K562 (cell line): ENCODE measurements around the gene MDK. TPM values are rescaled to one million over a fixed set of nuclear protein-coding genes. Genes with fewer than 3 reads are reported as not detected.

Source experiments
- ASH1L ChIP-seq: fragments of 450-650 bp; IDR thresholded peaks from 2 replicates; pipeline ENCODE4 v1.6.1; 2018; ENCODE audit warnings: borderline replicate concordance, mild to moderate bottlenecking, low read depth; ENCODE audit not compliant: partially characterized antibody
- ATF1 ChIP-seq, 2 experiments: fragments of 450-650 bp in 1 of 2; IDR thresholded peaks; 2 replicates each; pipeline ENCODE4 v1.6.1; 2016; ENCODE audit warnings: missing compliant biosample characterization in 1 of 2, missing genetic modification characterization in 1 of 2
- BCOR ChIP-seq: fragments of 450-650 bp; IDR thresholded peaks from 2 replicates; pipeline ENCODE4 v1.6.1; 2016
- BMI1 ChIP-seq: fragments of 150-350 bp; IDR thresholded peaks from 2 replicates; pipeline ENCODE4 v1.6.1; 2014; ENCODE audit warnings: low read length
- CEBPB ChIP-seq: fragments of 450-650 bp; IDR thresholded peaks from 2 replicates; pipeline ENCODE4 v1.6.1; 2016; ENCODE audit warnings: missing genetic modification characterization, missing compliant biosample characterization
- CHCHD3 ChIP-seq: fragments of 250-450 bp; sonication (Bioruptor Pico); IDR thresholded peaks from 2 replicates; pipeline ENCODE4 v2.1.2; 2022; ENCODE audit warnings: mild to moderate bottlenecking
- ELF2 ChIP-seq: fragments of 250-450 bp; sonication (Bioruptor Pico); IDR thresholded peaks from 2 replicates; pipeline ENCODE4 v1.5.0; 2021; ENCODE audit warnings: mild to moderate bottlenecking
- KDM1A ChIP-seq, 2 experiments: fragments of 450-650 bp; IDR thresholded peaks; 2 replicates each; pipeline ENCODE4 v1.6.1; 2016; ENCODE audit warnings: mild to moderate bottlenecking in 2 of 2
- KHSRP ChIP-seq: fragments of 450-650 bp; IDR thresholded peaks from 2 replicates; pipeline ENCODE4 v1.6.1; 2017
- NFXL1 ChIP-seq: fragments of 450-650 bp; formaldehyde crosslinking; IDR thresholded peaks from 2 replicates; pipeline ENCODE4 v1.4.0; 2021; ENCODE audit warnings: mild to moderate bottlenecking
- PCBP1 ChIP-seq: fragments of 200-400 bp; formaldehyde crosslinking; IDR thresholded peaks from 2 replicates; pipeline ENCODE4 v1.6.1; 2018; ENCODE audit warnings: mild to moderate bottlenecking, low read depth, low read length; ENCODE audit not compliant: poor library complexity, severe bottlenecking
- PML ChIP-seq: IDR thresholded peaks from 2 replicates; pipeline ENCODE4 v1.6.1; 2012; ENCODE audit warnings: low read length, inconsistent platforms
- RBFOX2 ChIP-seq: fragments of 200-400 bp; formaldehyde crosslinking; IDR thresholded peaks from 2 replicates; pipeline ENCODE4 v1.6.1; 2017; ENCODE audit warnings: low read depth, mild to moderate bottlenecking, low read length, moderate library complexity
- SIN3B ChIP-seq: fragments of 450-650 bp; IDR thresholded peaks from 2 replicates; pipeline ENCODE4 v1.6.1; 2017; ENCODE audit warnings: low read depth, mild to moderate bottlenecking, moderate library complexity
- SMARCA4 ChIP-seq: fragments of 450-650 bp; IDR thresholded peaks from 2 replicates; pipeline ENCODE4 v1.6.1; 2016
- TBP ChIP-seq: optimal IDR thresholded peaks from 2 replicates; pipeline ENCODE3; 2011; ENCODE audit warnings: low read depth, low read length, improper control_type of control experiment
- ZNF354B ChIP-seq: fragments of 250-450 bp; sonication (Bioruptor Pico); IDR thresholded peaks from 2 replicates; pipeline ENCODE4 v1.4.0; 2020
- ZNF436 ChIP-seq: fragments of 250-450, 450-650 bp; sonication (Bioruptor Pico); formaldehyde crosslinking; IDR thresholded peaks from 2 replicates; pipeline ENCODE4 v1.7.0; 2020; ENCODE audit warnings: mild to moderate bottlenecking
- polyA plus RNA-seq, 8 experiments: library from polyadenylated mRNA; depleted of rRNA in 4 of 8; stranded (reverse) in 5 of 8; unstranded in 3 of 8; fragments of >200 nt; fragmentation: Nextera tagmentation in 2 of 8; fragmentation: Illumina TruSeq in 1 of 8; extraction: Ambion mirVana in 2 of 8; extraction: Trizol in 1 of 8; gene quantifications; 2 replicates each; pipeline versions ENCODE4 v1.2.1 to v1.2.3, GENCODE V29; 2011 to 2014; ENCODE audit warnings: inconsistent platforms in 1 of 8, missing spikeins in 1 of 8
- total RNA-seq, 7 experiments: library from RNA; depleted of rRNA in 6 of 7; stranded (reverse); fragments of >200 nt in 6 of 7; fragmentation: Illumina TruSeq in 2 of 7; extraction: Trizol in 2 of 7; gene quantifications; 2 replicates each; pipeline versions ENCODE4 v1.2.1 to v1.2.3, GENCODE V29; 2011 to 2021; ENCODE audit warnings: low replicate concordance in 1 of 7
- TF ChIP-seq, protein P1 (sequence below), 2 experiments: fragments of 450-650 bp; IDR thresholded peaks; 2 replicates each; pipeline ENCODE4 v1.6.1; 2018; ENCODE audit warnings: mild to moderate bottlenecking in 2 of 2, low read depth in 1 of 2; ENCODE audit not compliant: partially characterized antibody in 2 of 2
- TF ChIP-seq, protein P2 (sequence below): fragments of 450-650 bp; IDR thresholded peaks from 2 replicates; pipeline ENCODE4 v1.6.1; 2016; ENCODE audit warnings: mild to moderate bottlenecking
- TF ChIP-seq, protein P3 (sequence below): sonication (generic); formaldehyde crosslinking; IDR thresholded peaks from 2 replicates; pipeline ENCODE4 v1.8.0; 2022; ENCODE audit warnings: missing genetic modification reagents, mild to moderate bottlenecking, moderate library complexity, borderline replicate concordance

The MDK gene
- total and polyA plus RNA-seq, 9 of the 15 experiments (the other 6 are each of a cell fraction or from before 2014, with no cell fraction given) = 20.7 to 700 (median 350) TPM

DNA sequence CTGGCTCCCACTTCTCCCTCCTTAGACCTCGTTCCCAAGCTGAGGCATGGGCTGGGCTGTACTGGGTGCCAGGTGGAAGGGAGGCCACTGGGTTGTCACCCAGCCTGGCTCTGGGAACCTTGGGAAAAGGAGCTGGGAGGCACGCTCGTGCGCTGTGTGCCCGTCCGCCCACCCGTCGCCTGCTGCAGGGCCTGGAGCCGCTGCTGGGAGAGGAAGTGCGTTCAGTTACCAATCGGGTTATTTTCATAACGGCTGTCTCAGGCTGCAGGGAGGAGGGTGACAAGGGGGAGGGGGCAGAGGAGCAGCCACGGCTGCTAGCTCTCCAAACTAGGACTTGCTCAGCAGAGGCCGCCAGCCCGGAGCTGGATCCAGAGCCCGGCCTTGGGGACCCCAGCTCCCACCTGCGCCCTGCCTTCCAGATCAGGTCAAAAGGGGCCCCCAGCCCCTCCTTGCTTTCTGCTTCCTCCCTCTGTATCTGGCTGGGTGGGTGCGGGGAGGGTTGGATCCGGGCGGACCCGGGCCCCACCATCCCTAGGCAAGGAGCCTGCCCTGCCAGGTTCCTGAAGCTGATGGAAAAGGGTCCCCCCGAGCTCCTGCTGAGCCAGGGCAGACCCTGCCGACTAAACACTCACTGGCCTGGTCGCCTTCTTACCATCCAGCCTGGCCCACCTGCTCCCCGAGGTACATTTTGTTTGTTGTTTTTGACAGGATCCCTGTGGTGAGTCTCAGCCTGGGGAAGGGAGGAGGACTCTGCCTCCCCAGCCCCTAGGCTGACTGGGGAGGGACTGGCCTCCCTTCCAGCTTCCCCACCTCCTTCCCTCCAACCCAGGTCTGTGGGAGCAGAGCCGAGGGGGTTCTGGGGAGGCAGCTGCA lies 19.9 kb upstream of the MDK start (continued):
- TF ChIP-seq, protein P1, sequence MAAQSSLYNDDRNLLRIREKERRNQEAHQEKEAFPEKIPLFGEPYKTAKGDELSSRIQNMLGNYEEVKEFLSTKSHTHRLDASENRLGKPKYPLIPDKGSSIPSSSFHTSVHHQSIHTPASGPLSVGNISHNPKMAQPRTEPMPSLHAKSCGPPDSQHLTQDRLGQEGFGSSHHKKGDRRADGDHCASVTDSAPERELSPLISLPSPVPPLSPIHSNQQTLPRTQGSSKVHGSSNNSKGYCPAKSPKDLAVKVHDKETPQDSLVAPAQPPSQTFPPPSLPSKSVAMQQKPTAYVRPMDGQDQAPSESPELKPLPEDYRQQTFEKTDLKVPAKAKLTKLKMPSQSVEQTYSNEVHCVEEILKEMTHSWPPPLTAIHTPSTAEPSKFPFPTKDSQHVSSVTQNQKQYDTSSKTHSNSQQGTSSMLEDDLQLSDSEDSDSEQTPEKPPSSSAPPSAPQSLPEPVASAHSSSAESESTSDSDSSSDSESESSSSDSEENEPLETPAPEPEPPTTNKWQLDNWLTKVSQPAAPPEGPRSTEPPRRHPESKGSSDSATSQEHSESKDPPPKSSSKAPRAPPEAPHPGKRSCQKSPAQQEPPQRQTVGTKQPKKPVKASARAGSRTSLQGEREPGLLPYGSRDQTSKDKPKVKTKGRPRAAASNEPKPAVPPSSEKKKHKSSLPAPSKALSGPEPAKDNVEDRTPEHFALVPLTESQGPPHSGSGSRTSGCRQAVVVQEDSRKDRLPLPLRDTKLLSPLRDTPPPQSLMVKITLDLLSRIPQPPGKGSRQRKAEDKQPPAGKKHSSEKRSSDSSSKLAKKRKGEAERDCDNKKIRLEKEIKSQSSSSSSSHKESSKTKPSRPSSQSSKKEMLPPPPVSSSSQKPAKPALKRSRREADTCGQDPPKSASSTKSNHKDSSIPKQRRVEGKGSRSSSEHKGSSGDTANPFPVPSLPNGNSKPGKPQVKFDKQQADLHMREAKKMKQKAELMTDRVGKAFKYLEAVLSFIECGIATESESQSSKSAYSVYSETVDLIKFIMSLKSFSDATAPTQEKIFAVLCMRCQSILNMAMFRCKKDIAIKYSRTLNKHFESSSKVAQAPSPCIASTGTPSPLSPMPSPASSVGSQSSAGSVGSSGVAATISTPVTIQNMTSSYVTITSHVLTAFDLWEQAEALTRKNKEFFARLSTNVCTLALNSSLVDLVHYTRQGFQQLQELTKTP (IDR thresholded peaks at IDR 0.05; ENCODE audit: low read depth in 1 of 2, partially characterized antibody in 2 of 2) = no peak
- TF ChIP-seq CEBPB (tag) (no peak), RBFOX2 (peak; percentile 71), NFXL1 (CRISPR knock-in tag) (no peak), PCBP1 (no peak), ELF2 (CRISPR knock-in tag) (no peak), ZNF354B (CRISPR knock-in tag) (no peak), SIN3B (peak; percentile 43; the same call in 1 of the 2 replicates), BMI1 (no peak), ATF1 (CRISPR knock-in tag; IDR thresholded peaks at IDR 0.05) (no peak), ATF1 (tag; IDR thresholded peaks at IDR 0.05) (peak; percentile 15; the same call in 1 of the 2 replicates), KHSRP (no peak), SMARCA4 (0 out of 2 replicates have a peak, but pooled peaks have one; percentile 31), BCOR (no peak), PML (peak; percentile 22; the same call in 1 of the 2 replicates), KDM1A (IDR thresholded peaks at IDR 0.05) (peak in 1 of 2 experiments; percentile 27; a peak in 1 of 4 replicates), TBP (peak; percentile 44), ZNF436 (CRISPR knock-in tag) (no peak), CHCHD3 (CRISPR knock-in tag) (no peak), ASH1L (no peak)
- TF ChIP-seq, protein P2, sequence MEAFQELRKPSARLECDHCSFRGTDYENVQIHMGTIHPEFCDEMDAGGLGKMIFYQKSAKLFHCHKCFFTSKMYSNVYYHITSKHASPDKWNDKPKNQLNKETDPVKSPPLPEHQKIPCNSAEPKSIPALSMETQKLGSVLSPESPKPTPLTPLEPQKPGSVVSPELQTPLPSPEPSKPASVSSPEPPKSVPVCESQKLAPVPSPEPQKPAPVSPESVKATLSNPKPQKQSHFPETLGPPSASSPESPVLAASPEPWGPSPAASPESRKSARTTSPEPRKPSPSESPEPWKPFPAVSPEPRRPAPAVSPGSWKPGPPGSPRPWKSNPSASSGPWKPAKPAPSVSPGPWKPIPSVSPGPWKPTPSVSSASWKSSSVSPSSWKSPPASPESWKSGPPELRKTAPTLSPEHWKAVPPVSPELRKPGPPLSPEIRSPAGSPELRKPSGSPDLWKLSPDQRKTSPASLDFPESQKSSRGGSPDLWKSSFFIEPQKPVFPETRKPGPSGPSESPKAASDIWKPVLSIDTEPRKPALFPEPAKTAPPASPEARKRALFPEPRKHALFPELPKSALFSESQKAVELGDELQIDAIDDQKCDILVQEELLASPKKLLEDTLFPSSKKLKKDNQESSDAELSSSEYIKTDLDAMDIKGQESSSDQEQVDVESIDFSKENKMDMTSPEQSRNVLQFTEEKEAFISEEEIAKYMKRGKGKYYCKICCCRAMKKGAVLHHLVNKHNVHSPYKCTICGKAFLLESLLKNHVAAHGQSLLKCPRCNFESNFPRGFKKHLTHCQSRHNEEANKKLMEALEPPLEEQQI = no peak
- TF ChIP-seq, protein P3, sequence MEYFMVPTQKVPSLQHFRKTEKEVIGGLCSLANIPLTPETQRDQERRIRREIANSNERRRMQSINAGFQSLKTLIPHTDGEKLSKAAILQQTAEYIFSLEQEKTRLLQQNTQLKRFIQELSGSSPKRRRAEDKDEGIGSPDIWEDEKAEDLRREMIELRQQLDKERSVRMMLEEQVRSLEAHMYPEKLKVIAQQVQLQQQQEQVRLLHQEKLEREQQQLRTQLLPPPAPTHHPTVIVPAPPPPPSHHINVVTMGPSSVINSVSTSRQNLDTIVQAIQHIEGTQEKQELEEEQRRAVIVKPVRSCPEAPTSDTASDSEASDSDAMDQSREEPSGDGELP (CRISPR knock-in tag) = peak; percentile 66; the same call in 1 of the 2 replicates
